Caco-2 (cell line): ENCODE results near the gene SEBOX. TPM values are rescaled to one million over a fixed set of nuclear protein-coding genes. Genes with fewer than 3 reads are reported as not detected.

Source experiments
- BruUV-seq: library from RNA; stranded (reverse); fragments of 400-500 nt; replicated peaks from 2 replicates; lab custom pipeline; 2021; lab: Mats Ljungman, UMichigan
- CTCF ChIA-PET: fragments of 300-600 bp; sonication (Branson Sonifier 250); formaldehyde crosslinking; loops from one replicate; lab custom pipeline; 2022; ENCODE audit warnings: antibody characterized with exemption; lab: Charles Lee
- POLR2A ChIA-PET: fragments of 300-600 bp; sonication (Branson Sonifier 250); formaldehyde crosslinking; loops from one replicate; lab custom pipeline; 2022; ENCODE audit warnings: antibody characterized with exemption; lab: Charles Lee
- DNase-seq, 2 experiments: peaks; one replicate each; pipeline versions ENCODE4 v3.0.0 to v3.0.0-alpha.2; 2020 to 2022
- H3K27me3 ChIP-seq: replicated peaks from 2 replicates; pipeline ENCODE4 v1.6.0; 2011; ENCODE audit warnings: low read length; ENCODE audit not compliant: control insufficient read depth, insufficient read depth
- H3K36me3 ChIP-seq: 2 replicates; pipeline ENCODE4 v1.5.1; 2011; ENCODE audit warnings: low read length; ENCODE audit not compliant: control insufficient read depth, insufficient read depth
- H3K4me1 ChIP-seq: fragments of 250-450 bp; sonication (Bioruptor Pico); 2 replicates; pipeline ENCODE4 v1.5.1; 2020; ENCODE audit warnings: mild to moderate bottlenecking
- H3K4me3 ChIP-seq: 2 replicates; pipeline ENCODE4 v1.5.1; 2011; ENCODE audit warnings: low read depth, mild to moderate bottlenecking, control low read depth, low read length
- H3K9me3 ChIP-seq: fragments of 250-450 bp; sonication (Bioruptor Pico); 2 replicates; pipeline ENCODE4 v1.5.1; 2020; ENCODE audit warnings: mild to moderate bottlenecking, moderate library complexity
- H3K27ac Mint-ChIP-seq: one replicate; pipeline ENCODE4 v1.8.0; 2022; ENCODE audit warnings: mixed read lengths; ENCODE audit not compliant: unreplicated experiment
- H3K27me3 Mint-ChIP-seq: one replicate; pipeline ENCODE4 v1.8.0; 2022; ENCODE audit warnings: mixed read lengths; ENCODE audit not compliant: insufficient read depth, unreplicated experiment
- H3K36me3 Mint-ChIP-seq: one replicate; pipeline ENCODE4 v1.8.0; 2022; ENCODE audit warnings: mild to moderate bottlenecking, mixed read lengths; ENCODE audit not compliant: insufficient read depth, unreplicated experiment
- H3K4me1 Mint-ChIP-seq: one replicate; pipeline ENCODE4 v1.8.0; 2022; ENCODE audit warnings: low read depth, mixed read lengths; ENCODE audit not compliant: unreplicated experiment
- H3K4me3 Mint-ChIP-seq: one replicate; pipeline ENCODE4 v1.8.0; 2022; ENCODE audit warnings: mild to moderate bottlenecking, moderate library complexity, mixed read lengths; ENCODE audit not compliant: unreplicated experiment
- H3K9me3 Mint-ChIP-seq: one replicate; pipeline ENCODE4 v1.8.0; 2022; ENCODE audit warnings: mixed read lengths; ENCODE audit not compliant: unreplicated experiment
- intact Hi-C: fragments of 100-400 bp; cut with micrococcal nuclease; formaldehyde crosslinking; loops from one replicate; pipeline ENCODE4 v1.10.0; 2022; ENCODE audit not compliant: unreplicated experiment
- microRNA-seq: library from miRNA; unstranded; fragments of <30 nt; microRNA quantifications from one replicate; pipeline ENCODE4 v1.2.0, GENCODE V29; 2022
- total RNA-seq: library from RNA; stranded (reverse); gene quantifications from 2 replicates; pipeline ENCODE4 v1.2.3, GENCODE V29; 2022
- TF ChIP-seq, protein P1 (sequence below), 2 experiments: fragments of 200-600 bp in 1 of 2; IDR thresholded peaks; 1 replicate in 1 of 2; 2 replicates in 1 of 2; pipeline versions ENCODE4 v1.5.1 to v1.8.0; 2011 to 2022; ENCODE audit warnings: antibody characterized with exemption in 1 of 2, control low read depth in 1 of 2, inconsistent platforms in 1 of 2, low read depth in 1 of 2, low read length in 1 of 2, mild to moderate bottlenecking in 1 of 2, moderate library complexity in 1 of 2; ENCODE audit not compliant: insufficient read depth in 1 of 2, severe bottlenecking in 1 of 2, unreplicated experiment in 1 of 2

The SEBOX gene
- total RNA-seq, 1 experiment from 2014 or later: not detected

DNA sequence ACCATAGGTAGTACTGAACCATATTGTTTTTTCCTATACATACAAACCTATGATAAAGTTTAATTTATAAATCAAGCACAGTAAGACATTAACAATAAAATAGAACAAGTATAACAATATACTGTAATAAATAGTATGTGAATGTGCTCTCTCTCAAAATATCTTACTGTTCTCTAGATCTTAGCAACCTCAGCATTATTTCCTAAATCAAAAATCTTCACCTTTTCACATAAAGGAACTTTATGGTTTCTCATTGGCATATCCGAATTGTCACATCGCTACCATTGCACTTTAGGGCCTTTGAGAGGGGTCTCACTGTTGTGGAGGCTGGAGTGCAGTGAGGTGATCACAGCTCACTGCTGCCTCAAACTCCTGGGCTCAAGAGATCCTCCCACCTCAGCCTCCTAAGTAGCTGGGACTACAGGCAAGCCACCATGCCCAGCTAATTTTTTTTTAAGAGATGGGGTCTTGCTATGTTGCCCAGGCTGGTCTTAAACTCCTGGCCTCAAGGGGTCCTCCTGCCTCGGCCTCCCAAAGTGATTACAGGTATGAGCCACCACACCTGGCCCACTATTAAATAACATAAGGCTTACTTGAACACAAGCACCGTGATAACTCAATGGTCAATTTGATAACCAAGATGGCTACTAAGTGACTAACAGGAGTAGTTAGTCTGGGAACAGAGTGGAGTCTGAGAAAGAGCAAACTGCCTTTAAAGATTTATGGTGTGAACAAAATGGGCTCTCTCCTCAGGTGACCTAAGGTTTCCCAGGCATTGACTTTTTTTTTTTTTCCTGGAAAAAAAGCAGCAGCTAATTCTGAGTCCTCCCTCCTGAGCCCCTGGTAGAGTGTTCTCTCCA is 48.9 kb downstream of the SEBOX start:
- Mint-ChIP-seq H3K36me3 (peaks cover 17% of the 10 kb centered on the region), H3K27me3 (no peaks in the 10 kb centered on the region), H3K27ac (no peak overlapping the region), H3K4me3 (no peak overlapping the region), H3K9me3 (no peaks in the 10 kb centered on the region), H3K4me1 (peaks cover 35% of the 10 kb centered on the region)
- Histone ChIP-seq H3K27me3 (no peaks in the 10 kb centered on the region), H3K4me3 (no peak overlapping the region), H3K4me1 (peaks cover 11% of the 10 kb centered on the region), H3K36me3 (peaks cover 1% of the 10 kb centered on the region; the same call in 1 of the 2 replicates), H3K9me3 (no peaks in the 10 kb centered on the region)
- intact Hi-C loops: no loop called here
- ChIA-PET POLR2A (no interaction called here), CTCF (no interaction called here)
- DNase-seq: no peak
- TF ChIP-seq, protein P1, sequence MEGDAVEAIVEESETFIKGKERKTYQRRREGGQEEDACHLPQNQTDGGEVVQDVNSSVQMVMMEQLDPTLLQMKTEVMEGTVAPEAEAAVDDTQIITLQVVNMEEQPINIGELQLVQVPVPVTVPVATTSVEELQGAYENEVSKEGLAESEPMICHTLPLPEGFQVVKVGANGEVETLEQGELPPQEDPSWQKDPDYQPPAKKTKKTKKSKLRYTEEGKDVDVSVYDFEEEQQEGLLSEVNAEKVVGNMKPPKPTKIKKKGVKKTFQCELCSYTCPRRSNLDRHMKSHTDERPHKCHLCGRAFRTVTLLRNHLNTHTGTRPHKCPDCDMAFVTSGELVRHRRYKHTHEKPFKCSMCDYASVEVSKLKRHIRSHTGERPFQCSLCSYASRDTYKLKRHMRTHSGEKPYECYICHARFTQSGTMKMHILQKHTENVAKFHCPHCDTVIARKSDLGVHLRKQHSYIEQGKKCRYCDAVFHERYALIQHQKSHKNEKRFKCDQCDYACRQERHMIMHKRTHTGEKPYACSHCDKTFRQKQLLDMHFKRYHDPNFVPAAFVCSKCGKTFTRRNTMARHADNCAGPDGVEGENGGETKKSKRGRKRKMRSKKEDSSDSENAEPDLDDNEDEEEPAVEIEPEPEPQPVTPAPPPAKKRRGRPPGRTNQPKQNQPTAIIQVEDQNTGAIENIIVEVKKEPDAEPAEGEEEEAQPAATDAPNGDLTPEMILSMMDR (IDR thresholded peaks at IDR 0.05; ENCODE audit: insufficient read depth in 1 of 2, low read depth in 1 of 2, low read length in 1 of 2, severe bottlenecking in 1 of 2, unreplicated experiment in 1 of 2): no peak
- no TSS peak for BruUV-seq

DNA sequence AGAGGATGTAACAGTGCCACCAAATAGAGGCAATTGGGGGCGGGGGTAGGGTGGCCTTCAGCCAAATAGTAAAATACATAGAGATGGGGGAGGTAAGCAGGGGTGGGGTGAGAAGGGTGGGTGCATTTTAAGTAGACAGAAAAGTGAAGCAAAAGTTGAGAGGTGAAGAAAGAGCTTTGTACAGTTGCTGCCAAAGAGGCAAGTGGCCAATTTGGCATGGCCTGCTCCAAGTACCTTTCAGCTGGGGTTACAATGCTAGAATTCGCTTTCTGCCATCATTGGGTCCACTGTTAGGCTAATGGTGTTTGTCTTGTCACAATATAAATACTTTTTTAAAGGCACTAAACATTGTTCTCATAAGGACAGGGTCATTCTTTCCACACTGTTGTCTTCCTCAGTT is 51.2 kb downstream of the SEBOX start:
- Mint-ChIP-seq H3K27me3 (no peaks in the 10 kb centered on the region), H3K4me1 (peaks cover 22% of the 10 kb centered on the region), H3K9me3 (no peaks in the 10 kb centered on the region), H3K36me3 (peaks cover 3% of the 10 kb centered on the region), H3K27ac (no peak overlapping the region), H3K4me3 (no peak overlapping the region)
- TF ChIP-seq, protein P1 (IDR thresholded peaks at IDR 0.05; ENCODE audit: insufficient read depth in 1 of 2, low read depth in 1 of 2, low read length in 1 of 2, severe bottlenecking in 1 of 2, unreplicated experiment in 1 of 2): no peak
- ChIA-PET POLR2A (no interaction called here), CTCF (interaction anchor here (0.7 kb wide), 1 partner anchor 109 kb away, joined by 3 read pairs; no protein-coding TSS in a partner anchor)
- intact Hi-C loops: no loop called here
- Histone ChIP-seq H3K9me3 (no peaks in the 10 kb centered on the region), H3K36me3 (no peaks in the 10 kb centered on the region), H3K4me3 (no peak overlapping the region), H3K27me3 (no peaks in the 10 kb centered on the region), H3K4me1 (no peaks in the 10 kb centered on the region)
- no TSS peak for BruUV-seq
- no peak for DNase-seq

Small RNA genes lying within 50 kb of the gene (microRNA-seq; reads per million reads assigned to microRNA genes)
- 5.6 reads per million, percentile 36 among the genes with 10 or more reads in this experiment for gene MIR4723

Other genes with a start within 250 kb of the SEBOX start
- 313 and 342 TPM in 2 replicates for gene TMEM97, start 46.0 kb downstream of the SEBOX start, total RNA-seq
- 86.3 and 89.9 TPM in 2 replicates for gene IFT20, start 29.7 kb downstream of the SEBOX start, total RNA-seq
- 105 and 119 TPM in 2 replicates for gene TNFAIP1, start 29.4 kb downstream of the SEBOX start, total RNA-seq
- gene POLDIP2, start 7.7 kb downstream of the SEBOX start, total RNA-seq: 257 and 265 TPM in 2 replicates
- 273 and 298 TPM in 2 replicates for gene VTN, start 5.1 kb upstream of the SEBOX start, total RNA-seq
- gene SARM1, start 6.5 kb upstream of the SEBOX start, total RNA-seq: 32.8 and 34.4 TPM in 2 replicates
- 114 and 128 TPM in 2 replicates for gene SLC46A1, start 41.0 kb upstream of the SEBOX start, total RNA-seq
- 0.42 and 0.57 TPM in 2 replicates for gene SLC13A2, start 108.4 kb upstream of the SEBOX start, total RNA-seq
- gene FOXN1, start 141.1 kb upstream of the SEBOX start, total RNA-seq: 0.26 and 0.48 TPM in 2 replicates
- gene UNC119, start 187.4 kb upstream of the SEBOX start, total RNA-seq: 40.5 and 41.3 TPM in 2 replicates
- gene PIGS, start 206.3 kb upstream of the SEBOX start, total RNA-seq: 78.2 and 99.6 TPM in 2 replicates
- gene ALDOC, start 211.7 kb upstream of the SEBOX start, total RNA-seq: 16.3 and 17.7 TPM in 2 replicates
- 113 TPM in 2 replicates for gene SPAG5, start 233.8 kb upstream of the SEBOX start, total RNA-seq
- 15.7 and 18.9 TPM in 2 replicates for gene RSKR, start 249.0 kb upstream of the SEBOX start, total RNA-seq